Measurements from ENCODE around the gene KIF2A. TPM values are rescaled to one million over a fixed set of nuclear protein-coding genes. Genes with fewer than 3 reads are reported as not detected.

KIF2A gene
- total and polyA plus RNA-seq, 9 of the 15 experiments (the other 6 are each of a cell fraction or from before 2014, with no cell fraction given), result 42.6 to 126 (median 77.6) TPM

- TF ChIP-seq REST (IDR thresholded peaks at IDR 0.05; ENCODE audit: borderline replicate concordance), result no peak
- no peak for TF ChIP-seq REST (CRISPR knock-in tag; IDR thresholded peaks at IDR 0.05; ENCODE audit: low read depth)
- TF ChIP-seq, protein P1, sequence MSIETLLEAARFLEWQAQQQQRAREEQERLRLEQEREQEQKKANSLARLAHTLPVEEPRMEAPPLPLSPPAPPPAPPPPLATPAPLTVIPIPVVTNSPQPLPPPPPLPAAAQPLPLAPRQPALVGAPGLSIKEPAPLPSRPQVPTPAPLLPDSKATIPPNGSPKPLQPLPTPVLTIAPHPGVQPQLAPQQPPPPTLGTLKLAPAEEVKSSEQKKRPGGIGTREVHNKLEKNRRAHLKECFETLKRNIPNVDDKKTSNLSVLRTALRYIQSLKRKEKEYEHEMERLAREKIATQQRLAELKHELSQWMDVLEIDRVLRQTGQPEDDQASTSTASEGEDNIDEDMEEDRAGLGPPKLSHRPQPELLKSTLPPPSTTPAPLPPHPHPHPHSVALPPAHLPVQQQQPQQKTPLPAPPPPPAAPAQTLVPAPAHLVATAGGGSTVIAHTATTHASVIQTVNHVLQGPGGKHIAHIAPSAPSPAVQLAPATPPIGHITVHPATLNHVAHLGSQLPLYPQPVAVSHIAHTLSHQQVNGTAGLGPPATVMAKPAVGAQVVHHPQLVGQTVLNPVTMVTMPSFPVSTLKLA (conservative IDR thresholded peaks at IDR 0.05), result 0 out of 4 replicates have a peak, but pooled peaks of 1 of the 2 experiments have one; percentile 23
- TF ChIP-seq, protein P2, sequence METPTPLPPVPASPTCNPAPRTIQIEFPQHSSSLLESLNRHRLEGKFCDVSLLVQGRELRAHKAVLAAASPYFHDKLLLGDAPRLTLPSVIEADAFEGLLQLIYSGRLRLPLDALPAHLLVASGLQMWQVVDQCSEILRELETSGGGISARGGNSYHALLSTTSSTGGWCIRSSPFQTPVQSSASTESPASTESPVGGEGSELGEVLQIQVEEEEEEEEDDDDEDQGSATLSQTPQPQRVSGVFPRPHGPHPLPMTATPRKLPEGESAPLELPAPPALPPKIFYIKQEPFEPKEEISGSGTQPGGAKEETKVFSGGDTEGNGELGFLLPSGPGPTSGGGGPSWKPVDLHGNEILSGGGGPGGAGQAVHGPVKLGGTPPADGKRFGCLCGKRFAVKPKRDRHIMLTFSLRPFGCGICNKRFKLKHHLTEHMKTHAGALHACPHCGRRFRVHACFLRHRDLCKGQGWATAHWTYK (CRISPR knock-in tag; IDR thresholded peaks at IDR 0.05), result no peak
- no peak for TF ChIP-seq SPI1 (IDR thresholded peaks at IDR 0.05; ENCODE audit: borderline replicate concordance, low read depth, low read length)
- no peak for TF ChIP-seq PURB (CRISPR knock-in tag; IDR thresholded peaks at IDR 0.05; ENCODE audit: low read depth)
- no peak for TF ChIP-seq SREBF1 (IDR thresholded peaks at IDR 0.05; ENCODE audit: borderline replicate concordance, low read depth, low read length)
- no peak for TF ChIP-seq ATF7 (IDR thresholded peaks at IDR 0.05)
- TF ChIP-seq IRF2 (CRISPR knock-in tag; IDR thresholded peaks at IDR 0.05), result no peak
- TF ChIP-seq BHLHE40 (IDR thresholded peaks at IDR 0.05; ENCODE audit: low read length), result no peak
- TF ChIP-seq XRCC3 (IDR thresholded peaks at IDR 0.05), result no peak
- peak; percentile 92 for TF ChIP-seq CBFA2T3 (IDR thresholded peaks at IDR 0.05)
- TF ChIP-seq, protein P3, sequence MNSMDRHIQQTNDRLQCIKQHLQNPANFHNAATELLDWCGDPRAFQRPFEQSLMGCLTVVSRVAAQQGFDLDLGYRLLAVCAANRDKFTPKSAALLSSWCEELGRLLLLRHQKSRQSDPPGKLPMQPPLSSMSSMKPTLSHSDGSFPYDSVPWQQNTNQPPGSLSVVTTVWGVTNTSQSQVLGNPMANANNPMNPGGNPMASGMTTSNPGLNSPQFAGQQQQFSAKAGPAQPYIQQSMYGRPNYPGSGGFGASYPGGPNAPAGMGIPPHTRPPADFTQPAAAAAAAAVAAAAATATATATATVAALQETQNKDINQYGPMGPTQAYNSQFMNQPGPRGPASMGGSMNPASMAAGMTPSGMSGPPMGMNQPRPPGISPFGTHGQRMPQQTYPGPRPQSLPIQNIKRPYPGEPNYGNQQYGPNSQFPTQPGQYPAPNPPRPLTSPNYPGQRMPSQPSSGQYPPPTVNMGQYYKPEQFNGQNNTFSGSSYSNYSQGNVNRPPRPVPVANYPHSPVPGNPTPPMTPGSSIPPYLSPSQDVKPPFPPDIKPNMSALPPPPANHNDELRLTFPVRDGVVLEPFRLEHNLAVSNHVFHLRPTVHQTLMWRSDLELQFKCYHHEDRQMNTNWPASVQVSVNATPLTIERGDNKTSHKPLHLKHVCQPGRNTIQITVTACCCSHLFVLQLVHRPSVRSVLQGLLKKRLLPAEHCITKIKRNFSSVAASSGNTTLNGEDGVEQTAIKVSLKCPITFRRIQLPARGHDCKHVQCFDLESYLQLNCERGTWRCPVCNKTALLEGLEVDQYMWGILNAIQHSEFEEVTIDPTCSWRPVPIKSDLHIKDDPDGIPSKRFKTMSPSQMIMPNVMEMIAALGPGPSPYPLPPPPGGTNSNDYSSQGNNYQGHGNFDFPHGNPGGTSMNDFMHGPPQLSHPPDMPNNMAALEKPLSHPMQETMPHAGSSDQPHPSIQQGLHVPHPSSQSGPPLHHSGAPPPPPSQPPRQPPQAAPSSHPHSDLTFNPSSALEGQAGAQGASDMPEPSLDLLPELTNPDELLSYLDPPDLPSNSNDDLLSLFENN (IDR thresholded peaks at IDR 0.05; ENCODE audit: low read depth in 2 of 2, low read length in 2 of 2), result 0 out of 4 replicates have a peak, but pooled peaks of 1 of the 2 experiments have one; percentile 24
Observed at GRCh38 chr5:62310426-62311143, 4.6 kb downstream of the KIF2A start (continued).
